ENCODE data around the gene TOGARAM2.
"Not testable (repeated sequence)": the region's sequence is repeated elsewhere in the genome, so short reads cannot be mapped to it uniquely, and the experiment has no call there.

The TOGARAM2 gene

DNA sequence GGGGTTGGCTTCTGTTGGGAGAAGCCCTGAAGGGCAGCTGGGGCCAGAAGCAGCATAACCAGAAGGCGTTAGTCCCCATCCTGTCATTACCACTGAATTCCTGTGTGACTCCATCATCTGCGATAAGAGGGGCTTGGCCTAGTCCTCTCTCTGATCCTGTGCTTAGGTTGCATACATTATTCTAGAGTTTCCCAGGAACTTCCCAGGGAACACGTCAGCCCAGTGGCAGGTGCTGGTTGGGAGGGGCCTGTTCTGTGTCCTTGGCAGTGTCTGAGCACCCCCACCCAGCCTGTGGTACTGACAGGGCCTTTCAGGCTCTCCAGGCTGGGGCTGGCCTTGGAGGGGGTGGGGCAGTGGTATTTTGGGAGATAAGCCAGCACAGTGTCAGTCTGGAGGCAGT is 4.5 kb upstream of the TOGARAM2 start:
- DNase-seq (ENCODE audit: low read depth in 2 of 3, low spot score in 1 of 3) = no peak

DNA sequence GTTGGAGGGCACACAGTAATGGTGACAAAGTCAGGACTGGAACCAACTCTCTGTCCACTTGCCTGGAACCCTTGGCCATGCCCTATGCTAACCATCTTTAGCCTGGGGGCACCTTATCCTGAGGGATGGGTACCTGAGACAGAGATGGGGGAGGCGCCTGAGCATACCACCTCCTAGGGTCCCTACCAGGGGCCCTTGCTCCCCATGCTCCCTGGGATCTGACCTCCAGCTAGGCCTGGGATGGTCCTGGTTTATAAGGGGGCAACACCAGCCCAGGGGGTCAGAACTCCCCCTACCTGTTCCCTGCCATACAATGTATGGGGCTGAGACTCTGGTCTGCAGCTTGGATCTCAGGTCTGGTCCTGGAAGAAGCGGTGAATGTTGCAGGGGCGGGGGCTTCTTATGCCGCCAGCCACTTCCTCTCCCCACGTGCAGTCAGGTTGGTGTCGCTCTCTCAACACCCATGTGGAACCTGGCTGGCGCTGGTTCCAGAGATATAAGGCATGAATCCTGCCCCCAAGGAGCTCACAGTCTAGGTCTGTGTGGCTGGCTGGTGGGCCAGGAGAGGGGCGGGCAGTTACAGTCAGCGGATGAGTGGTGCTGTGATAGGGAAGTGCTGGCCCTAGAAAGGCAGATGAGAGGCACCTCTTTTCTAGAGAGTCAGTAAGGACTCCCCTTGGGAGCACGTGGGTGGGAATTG is 3.8 kb upstream of the TOGARAM2 start:
- no peak for DNase-seq (ENCODE audit: low read depth in 2 of 3, low spot score in 1 of 3)

DNA sequence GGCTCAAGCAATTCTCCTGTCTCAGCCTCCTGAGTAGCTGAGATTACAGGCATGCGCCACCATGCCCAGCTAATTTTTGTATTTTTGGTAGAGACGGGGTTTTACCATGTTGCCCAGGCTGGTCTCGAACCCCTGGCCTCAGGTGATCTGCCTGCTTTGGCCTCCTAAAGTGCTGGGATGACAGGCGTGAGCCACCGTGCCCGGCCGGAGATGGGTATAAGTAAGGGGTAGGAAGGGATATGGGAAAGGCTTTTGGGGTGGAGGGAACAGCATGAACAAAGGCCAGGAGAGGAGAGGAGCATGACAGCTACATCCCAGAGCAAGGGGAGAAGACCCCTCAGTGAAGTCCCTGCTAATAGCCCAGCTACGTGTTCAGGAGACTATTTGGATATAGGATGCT is 3.1 kb upstream of the TOGARAM2 start:
- DNase-seq (ENCODE audit: low read depth in 2 of 3, low spot score in 1 of 3) = not testable (repeated sequence)

DNA sequence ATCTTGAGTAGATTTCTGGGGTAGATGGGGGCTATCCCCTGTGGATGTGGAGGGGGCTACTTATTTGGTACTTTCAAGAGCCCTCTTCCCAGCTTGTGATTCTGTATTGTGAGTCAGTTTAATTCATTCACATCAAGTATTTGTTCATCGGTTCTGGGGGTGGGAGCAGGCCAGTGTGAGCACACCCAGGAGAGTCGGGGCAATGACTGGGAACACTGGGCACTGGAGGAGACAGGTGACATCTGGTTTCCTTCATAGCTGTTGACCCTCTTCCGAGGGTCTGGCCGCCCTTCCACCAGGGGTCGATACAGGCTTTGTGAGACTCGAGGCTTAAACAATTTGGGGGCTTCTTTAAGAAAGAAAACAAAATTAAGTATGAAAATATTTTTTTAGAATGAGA is 2.5 kb upstream of the TOGARAM2 start:
- no peak for DNase-seq (ENCODE audit: low read depth in 2 of 3, low spot score in 1 of 3)

DNA sequence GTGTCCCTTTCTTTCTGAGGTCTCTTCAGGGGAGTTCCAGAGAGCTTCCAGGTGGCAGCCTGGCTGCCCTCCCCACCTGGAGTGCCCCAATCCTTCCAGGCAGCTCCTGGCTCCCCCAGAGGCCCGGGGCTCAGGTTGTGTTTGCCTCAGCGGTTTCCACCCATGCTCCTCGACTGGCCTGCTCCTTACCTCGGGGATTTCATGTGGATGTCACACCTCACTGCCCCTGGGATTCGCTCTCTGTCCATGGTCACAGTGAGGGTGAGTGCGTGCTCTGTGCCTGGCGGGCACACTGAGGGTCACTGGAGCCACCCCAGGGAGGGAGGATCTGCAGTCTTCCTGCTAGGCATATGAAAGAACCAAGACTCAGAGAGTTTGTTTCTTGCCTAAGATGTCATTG is 2.1 kb upstream of the TOGARAM2 start:
- no peak for DNase-seq (ENCODE audit: low read depth in 2 of 3, low spot score in 1 of 3)

DNA sequence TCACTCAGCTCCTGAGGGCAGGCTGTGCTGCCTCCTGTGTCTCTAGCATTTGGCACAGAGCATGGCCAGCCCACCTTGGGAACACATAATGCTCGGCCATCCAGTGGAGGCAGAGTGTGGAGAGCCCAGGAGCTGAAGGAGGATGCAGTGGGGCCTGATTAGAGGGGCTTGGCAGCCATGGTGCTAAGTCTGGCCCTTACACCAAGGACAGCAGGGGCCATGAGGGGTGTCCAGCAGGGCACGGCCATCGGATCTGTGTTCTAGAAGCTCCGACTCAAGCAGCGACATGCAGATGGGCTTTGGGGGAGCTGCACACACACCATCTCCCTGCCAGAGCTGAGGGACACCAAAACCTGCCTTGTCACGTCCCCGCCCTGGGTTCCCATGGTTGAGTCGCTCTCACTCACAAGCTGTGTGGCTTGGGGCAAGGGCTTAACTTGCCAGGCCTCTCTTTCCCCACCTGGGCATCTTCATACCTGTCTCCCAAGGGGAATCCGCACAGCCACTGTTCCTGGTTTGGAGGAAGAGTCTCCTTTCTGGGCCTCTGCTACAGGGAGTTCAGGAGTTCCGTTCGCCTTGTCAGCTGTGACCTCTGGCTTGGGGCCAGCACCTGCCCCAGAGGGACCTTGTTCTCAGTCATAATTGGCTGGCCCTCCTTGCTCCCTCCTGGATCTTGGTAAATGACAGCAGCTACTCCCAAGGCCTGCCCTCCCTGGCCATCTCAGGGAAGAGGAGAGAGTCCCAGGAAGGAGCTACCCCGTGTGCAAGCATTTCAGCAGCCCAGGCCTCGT is 1.3 kb upstream of the TOGARAM2 start:
- DNase-seq (ENCODE audit: low read depth in 2 of 3, low spot score in 1 of 3) = no peak

DNA sequence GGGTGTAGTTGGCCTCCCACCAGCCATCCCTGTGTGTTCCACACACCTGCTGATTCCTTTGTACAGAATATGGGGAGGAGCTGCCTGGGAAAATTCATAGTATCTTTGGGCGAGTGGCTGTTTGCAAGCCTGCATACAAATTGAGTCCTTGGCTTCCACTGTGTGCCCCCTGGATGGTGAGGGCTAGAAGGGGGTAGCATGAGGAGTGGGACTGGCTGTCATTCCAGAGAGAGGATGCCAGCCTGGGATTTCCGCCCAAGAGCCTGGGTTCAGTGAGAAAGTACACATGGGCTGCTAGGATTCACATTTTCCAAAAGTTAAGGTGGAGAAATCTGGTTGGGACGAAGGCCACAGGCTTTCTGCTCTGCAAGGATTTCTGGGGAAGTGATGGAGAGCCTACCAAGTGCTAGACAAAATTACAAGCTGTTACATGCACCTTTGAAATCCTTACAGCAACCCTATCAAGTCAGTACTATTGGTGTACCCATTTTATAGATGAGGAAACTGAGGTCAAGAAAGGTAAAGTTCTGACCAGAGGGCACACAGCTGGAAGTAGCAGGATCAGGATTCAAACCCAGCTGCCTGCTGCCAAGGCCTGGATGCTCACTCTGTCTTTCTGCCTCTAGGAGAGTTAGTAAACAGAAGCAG is 606 bp upstream of the TOGARAM2 start:
- no peak for DNase-seq (ENCODE audit: low read depth in 2 of 3, low spot score in 1 of 3)

DNA sequence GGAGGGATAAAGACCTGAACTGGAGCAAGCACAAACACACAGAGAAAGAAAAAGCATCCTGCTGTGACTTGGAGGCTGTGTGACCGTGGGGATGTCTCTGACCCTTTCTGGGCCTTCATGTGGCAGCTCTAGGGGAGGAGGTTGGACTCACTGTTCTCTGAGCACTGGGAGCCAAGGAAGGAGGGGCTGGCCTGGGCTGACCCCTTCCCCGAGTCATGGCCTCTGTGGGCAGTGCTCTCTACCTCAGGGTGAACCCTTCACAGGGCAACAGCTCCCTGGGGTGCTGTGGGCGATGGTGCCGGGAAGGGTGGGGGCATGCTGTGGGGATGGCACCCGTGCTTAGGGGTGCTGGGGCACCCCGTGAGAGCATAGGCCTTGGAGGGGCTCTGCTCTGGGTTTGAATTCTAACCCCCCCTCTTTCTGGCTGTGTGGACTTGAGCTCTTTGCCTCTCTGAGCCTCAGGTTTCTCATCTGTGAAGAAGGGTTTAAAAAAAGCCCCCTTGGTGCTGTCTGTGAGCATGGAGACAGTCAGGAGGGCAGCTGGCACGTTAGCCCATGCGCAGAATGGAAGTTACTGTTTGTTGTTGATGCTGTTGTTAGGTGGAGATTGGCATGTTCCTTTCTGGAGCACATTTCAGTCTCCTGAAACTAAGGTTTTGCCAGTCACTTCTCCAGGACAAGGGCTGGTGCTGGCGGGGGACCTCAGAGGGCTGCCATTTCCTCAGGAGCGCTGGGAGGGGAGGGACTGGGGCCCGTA is 700 bp downstream of the TOGARAM2 start:
- DNase-seq (ENCODE audit: low read depth in 2 of 3, low spot score in 1 of 3) = no peak

DNA sequence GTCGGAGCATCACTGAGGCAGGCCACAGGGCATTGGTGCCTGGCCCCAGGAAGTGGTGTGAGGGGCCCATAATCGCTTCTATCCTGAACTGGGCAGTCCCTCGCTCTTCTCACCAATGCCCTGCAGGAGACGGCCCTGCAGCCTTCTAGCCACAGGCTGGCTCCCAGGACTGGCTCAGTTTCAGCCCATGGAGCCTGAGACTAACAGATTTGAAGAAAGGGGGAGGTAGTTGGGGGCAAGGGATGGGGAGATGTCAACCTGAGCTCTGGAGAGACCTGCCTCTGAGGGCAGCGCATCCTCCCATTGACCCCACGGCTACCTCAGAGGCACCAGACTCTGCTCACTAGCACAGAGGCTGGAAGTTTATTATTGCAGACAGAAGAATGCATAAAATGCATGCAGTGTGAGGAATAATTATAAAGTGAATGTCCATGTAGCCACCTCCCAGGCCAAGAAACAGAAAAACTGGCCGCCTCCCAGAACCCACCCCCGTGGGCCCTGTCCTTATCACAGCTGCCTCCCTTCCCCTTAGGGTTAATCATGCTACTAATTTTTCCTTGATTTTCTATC is 1.4 kb downstream of the TOGARAM2 start:
- no peak for DNase-seq (ENCODE audit: low read depth in 2 of 3, low spot score in 1 of 3)

DNA sequence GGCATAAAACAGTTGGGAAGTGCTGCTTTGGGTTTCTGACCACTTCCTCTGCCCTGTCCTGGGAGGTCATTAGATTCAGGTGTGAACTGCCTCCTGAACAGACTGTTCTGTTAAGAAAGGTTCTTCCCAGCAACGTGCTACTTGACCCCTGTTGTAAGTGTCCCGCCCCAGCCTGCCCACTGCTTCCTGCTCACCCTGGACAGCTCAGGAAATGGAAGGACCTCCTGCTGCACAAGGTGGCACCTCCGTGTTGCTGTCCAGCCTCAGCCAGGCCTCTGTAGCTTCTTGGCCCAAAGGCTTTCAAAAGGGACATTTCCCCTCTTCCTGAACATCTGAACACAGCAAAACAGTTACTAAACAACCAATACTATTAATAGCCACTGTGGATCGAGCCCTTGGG is 5.3 kb downstream of the TOGARAM2 start:
- DNase-seq (ENCODE audit: low read depth in 2 of 3, low spot score in 1 of 3) = no peak

DNA sequence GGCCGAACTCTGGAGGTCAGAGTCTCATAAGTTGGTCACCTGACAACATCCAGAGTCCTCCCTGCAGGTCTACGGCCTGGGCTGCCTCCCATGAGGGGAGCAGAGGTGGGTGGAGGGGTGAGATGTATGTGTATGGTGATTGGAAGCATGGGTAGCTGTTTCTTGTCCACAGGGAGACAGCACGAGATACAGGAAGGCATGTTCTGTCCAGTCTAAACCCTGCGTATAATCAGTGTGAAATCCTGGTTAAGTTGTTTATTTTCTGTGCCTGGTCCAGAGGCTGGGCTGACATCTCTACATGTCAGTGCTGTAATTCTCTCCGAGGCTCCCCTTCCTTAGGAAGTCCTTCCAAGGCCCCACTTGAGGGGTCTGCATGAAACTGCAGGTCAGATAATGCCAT is 8.9 kb downstream of the TOGARAM2 start:
- no peak for DNase-seq (ENCODE audit: low read depth in 2 of 3, low spot score in 1 of 3)

DNA sequence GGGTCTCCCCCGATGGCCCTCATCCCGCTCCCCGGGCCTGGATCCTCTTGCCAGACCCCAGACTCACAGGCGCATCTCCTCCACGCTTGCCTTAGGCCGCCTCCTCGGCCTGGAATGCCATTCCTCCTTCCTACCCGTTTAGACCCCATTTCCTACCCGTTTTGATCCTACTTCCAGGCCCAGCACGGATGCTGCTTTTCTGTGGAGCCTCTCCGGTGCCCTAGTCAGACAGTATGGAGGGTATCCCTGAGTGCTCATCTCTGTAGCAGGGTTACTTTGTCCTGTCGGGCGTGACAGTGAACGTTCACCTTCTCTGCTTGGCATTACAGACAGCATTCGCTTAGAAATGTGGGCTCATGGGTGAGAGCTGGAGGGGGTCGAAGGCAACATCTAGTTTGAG is 9.3 kb downstream of the TOGARAM2 start:
- no peak for DNase-seq (ENCODE audit: low read depth in 2 of 3, low spot score in 1 of 3)

DNA sequence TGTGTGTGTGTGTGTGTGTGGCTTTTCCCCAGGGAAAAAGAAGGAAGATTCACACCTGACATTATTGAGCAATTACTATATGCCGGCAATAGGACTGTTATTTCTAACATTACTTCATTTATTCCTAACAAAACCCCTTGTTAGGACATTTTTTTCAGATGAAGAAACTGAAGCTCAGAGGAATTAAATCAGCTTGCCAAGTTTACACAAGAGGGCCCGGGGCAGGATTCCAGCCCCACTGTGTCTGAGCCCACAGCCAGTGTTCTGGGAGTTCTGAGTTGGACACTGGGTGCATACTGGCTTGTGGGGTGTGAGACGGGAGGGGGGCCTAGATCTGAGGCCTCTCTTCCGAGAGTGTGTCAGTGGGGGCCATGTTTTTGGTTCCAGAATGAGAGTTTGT is 9.9 kb downstream of the TOGARAM2 start:
- DNase-seq (ENCODE audit: low read depth in 2 of 3, low spot score in 1 of 3) = no peak

DNA sequence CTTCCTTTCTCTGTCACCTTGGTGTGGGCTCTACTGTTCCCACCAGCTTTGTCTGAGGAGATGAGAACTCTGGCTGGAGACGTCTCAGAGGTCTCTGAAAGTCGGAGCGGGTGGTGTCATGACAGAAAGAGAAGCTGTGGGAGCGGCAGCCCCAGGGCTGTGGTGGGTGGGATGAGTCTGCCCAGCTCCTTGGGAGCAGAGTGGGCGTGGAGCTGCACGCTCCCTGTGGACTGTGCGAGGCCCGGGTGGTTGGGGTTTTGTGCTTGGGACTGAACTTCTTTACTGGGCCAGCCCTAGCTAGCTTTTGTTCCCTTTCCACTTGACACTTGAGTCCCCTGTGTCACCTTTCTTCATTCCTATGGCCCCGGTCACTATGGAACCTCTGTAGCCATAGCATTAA is 10.4 kb downstream of the TOGARAM2 start:
- DNase-seq (ENCODE audit: low read depth in 2 of 3, low spot score in 1 of 3) = no peak

DNA sequence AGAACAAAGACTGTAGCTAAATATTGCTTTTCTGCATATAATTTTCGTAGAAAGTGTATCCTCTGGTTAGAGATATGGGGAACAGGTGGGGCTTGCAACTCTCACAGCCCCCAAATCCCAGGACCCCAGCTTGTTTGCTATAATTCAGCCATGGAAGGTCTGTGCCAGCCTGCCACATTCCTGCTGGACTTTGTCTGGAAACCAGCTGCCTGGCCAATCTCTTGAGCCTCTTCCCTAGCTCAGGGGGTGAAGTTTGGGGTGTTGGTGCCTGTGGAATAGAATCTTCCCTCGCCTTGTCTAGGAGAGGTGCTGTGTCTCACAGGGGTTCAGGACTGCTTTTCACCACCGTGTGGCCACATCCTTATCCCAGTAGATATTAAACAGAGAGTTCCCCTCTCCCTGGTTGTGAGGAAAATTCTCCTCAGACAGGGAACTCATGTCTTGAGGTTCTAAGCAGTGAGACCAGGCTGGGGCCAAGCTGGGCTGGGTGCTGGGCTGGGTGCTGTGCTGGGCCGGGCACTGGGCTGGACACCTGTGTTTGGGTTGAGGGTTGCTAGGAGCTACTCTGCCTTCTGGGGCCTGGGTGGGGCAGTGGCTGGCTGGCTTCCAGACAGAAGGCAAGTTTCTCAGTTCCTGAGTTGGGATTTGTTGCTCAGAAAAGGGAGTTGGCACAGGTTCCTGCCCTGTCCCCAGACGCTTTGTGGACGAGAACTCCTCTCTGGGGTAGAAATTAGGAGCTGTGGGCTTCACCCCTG is 12.3 kb downstream of the TOGARAM2 start:
- DNase-seq (ENCODE audit: low read depth in 2 of 3, low spot score in 1 of 3) = no peak

DNA sequence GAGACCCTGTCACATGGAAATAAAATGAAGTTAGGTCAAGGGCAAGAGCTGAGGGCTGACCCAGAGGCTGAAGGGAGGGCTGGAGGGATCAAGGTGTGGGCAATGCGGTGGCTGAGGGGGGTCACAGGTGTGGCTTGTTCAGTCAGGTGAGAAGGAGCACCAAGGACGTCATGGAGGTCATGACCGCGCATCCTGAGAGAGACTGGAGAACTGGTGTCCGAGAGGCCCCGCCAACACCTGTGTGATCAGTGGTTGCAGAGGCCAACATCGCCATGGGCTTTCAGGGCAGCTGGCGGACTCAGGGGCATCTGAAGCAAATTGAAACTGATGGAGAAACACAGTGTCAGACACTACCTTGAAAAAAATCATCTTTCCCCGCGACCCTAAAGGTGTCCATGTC is 13.0 kb downstream of the TOGARAM2 start:
- DNase-seq (ENCODE audit: low read depth in 2 of 3, low spot score in 1 of 3) = no peak

DNA sequence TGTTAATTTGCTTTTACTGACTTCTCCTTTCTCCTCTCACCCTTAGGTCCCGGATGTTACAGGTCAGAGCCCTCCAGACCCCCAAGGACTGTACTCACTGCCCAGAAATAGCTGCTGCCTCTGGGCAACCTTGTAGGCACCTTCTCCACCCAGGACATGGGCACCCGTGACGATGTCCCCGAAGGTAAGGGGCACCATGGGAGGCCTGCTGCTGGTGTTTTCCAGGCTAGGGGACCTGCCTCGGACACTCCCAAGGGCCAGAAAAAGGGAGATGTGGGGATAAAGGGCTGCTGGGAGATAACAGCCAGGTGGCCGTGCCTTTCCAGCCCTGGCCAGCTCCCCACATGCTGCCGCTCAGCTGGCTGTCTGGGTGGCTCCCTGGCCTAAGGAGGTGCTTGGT is 13.6 kb downstream of the TOGARAM2 start:
- no peak for DNase-seq (ENCODE audit: low read depth in 2 of 3, low spot score in 1 of 3)

DNA sequence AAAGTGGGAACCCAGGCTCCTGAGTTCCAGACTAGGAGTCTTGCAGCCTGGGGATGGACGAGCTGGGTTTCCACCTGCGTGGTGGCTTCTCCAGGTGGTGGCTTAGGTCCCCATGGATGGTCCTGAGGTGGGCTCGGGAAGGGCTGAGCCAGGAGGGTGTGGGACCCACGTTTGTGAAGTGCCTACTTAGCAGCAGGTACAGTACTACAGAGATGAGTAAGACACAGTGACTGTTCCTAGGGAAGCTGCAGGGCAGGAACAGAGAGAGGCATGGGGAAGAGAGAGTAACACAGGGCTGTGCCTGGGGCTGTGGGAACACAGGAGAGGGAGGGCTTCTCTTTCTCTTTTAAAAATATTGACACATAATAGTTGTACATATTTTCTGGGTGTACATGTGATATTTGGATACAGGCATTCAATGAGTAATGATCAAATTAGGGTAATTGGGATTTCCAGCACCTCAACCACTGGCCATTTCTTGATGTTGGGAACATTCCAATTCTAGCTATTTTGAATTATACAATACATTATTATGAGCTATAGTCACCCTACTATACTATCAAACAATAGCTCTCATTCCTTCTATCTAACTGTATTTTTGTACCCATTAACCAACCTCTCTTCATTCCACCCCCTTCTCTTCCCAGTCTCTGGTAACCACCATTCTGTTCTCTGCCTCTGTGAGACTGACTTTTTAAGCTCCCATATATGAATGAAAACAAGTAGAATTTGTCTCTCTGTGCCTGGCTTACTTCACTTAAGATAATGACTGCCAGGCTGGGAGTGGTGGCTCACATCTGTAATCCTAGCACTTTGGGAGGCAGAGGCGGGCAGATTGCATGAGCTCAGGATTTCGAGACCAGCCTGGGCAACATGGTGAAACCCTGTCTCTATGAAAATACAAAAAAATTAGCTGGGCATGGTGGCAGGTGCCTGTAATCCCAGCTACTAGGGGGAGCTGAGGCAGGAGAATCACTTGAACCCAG is 15.0 kb downstream of the TOGARAM2 start:
- no peak for DNase-seq (ENCODE audit: low read depth in 2 of 3, low spot score in 1 of 3)

DNA sequence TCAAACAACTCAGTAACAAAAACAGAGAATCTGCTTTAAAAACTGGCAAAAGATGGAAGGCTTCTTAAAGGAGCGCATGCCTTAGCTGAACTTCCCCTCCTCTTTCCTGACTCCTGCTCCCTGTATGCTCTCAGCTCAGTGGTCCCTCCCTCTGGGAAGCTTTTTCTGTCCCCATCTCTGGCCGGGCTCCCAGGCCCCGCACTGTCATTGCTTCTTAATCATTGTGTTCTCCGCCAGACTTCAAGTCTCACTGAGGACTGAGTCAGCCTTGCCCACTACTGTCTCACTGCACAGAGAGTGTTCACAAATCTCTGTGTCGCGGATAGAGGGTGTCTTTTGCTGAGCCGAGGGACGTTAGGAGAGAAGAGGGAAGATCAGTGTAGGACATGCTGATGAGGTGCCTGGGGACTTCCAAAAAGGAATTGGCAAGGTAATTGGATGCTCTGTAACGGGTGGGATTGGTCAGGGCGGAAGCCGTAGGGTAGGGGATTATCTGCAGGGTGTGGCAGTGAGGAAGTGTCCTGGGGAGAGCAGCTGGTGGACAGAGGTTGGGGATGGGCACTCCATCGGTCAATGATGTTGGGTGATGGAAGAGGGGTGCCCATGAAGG is 16.2 kb downstream of the TOGARAM2 start:
- DNase-seq (ENCODE audit: low read depth in 2 of 3, low spot score in 1 of 3) = no peak

Data from stimulated activated CD4-positive, alpha-beta T cell treated with anti-CD3 and anti-CD28 coated beads, Interleukin-12 subunit alpha, Interleukin-12 subunit beta, amount 100 ng/mL, for 48 hours (primary cell).